ENCODE results near the gene PIP4K2A.
"Not testable (repeated sequence)": the region's sequence is repeated elsewhere in the genome, so short reads cannot be mapped to it uniquely, and the experiment has no call there.

The PIP4K2A gene

DNA sequence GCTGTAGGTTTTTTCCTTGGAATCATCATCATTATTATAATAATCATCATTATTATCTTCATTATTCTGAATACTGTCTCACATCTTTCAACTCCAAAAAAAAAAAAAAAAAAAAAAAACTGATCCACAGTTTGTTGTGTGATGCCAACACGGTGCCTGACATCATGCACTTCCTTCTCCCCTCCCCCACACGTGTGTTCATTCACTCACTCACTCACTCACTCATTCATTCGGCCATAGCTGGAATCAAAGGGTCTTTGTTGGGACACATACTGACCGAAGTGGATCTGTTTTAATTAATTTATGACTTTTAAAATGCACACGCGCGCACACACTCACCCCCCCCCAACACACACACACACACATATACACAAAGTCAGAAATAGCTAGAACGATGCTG is 177.8 kb downstream of the PIP4K2A start:
- no peak for FAIRE-seq
- no peak for DNase-seq (ENCODE audit: insufficient read length, low spot score)

DNA sequence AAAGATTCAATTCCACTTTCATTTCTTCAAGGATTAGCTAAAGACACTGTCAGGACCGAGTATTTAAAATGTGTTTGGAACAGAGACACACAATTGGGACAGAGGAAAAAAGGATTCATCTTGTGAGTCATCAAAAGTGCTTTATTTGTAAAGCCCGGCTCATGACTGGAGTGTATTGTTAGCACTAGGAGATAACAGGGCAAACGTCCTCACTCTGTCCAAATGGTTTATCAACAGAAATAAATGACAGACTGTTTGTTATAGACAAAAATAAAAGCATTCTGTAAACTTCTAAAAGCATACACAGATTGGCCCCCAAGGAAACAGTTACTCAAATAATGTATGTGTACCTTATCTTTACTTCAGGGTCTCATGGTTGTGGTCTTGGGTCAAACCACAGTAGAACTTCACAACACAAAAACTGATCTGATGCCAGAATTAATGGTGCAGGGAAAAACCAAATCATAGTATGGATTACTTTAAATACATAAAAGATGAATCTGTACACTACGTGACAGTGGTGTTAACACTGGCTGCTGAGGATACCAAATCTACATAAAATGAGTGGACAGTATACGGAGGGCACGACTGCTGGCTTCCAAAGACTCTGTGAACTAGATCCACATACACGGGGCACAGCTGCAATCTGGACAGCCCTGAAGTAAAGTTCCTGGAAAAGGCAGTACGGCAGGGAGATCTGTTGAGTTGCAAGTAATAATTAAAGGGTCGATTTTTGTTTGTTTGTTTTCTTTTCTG is 179.4 kb downstream of the PIP4K2A start:
- FAIRE-seq, result no peak
- no peak for DNase-seq (ENCODE audit: insufficient read length, low spot score)

DNA sequence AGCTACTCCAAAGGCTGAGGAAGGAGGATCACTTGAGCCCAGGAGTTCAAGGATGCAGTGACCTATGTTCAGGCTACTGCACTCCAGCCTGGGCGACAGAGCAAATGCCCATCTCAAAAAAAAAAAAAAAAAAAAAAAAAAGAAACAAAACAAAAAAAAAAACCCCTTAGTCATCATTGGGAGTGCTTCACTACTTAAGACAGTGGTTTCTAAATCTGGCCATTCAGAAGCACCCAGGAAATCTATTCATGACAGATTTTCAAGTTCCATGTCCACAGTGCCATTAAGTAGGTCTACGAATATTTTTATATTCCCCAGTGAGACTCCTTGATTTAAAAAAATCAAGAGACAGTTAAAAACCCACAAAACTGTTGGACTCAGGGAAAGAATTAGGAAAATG is 182.9 kb downstream of the PIP4K2A start:
- FAIRE-seq, result no peak
- no peak for DNase-seq (ENCODE audit: insufficient read length, low spot score)

GRCh38 chr10:22531008-22531407 is 183.4 kb downstream of the PIP4K2A start:
- FAIRE-seq, result no peak
- no peak for DNase-seq (ENCODE audit: insufficient read length, low spot score)

GRCh38 chr10:22527520-22527919 is 186.9 kb downstream of the PIP4K2A start:
- FAIRE-seq, result no peak
- DNase-seq (ENCODE audit: insufficient read length, low spot score), result no peak

- not testable (repeated sequence) for FAIRE-seq; DNase-seq (ENCODE audit: insufficient read length, low spot score)
Observed at GRCh38 chr10:22524333-22524732, 190.0 kb downstream of the PIP4K2A start.

GRCh38 chr10:22520645-22521044 is 193.7 kb downstream of the PIP4K2A start:
- FAIRE-seq; DNase-seq (ENCODE audit: insufficient read length, low spot score): not testable (repeated sequence)

- no peak for FAIRE-seq
Observed at GRCh38 chr10:22518167-22518724, 196.1 kb downstream of the PIP4K2A start.

GRCh38 chr10:22515009-22515408 is 199.4 kb downstream of the PIP4K2A start:
- DNase-seq (ENCODE audit: insufficient read length, low spot score), result no peak
- no peak for FAIRE-seq

More at GRCh38 chr10:22518167-22518724, 196.1 kb downstream of the PIP4K2A start:
- no peak for DNase-seq (ENCODE audit: insufficient read length, low spot score)

DNA sequence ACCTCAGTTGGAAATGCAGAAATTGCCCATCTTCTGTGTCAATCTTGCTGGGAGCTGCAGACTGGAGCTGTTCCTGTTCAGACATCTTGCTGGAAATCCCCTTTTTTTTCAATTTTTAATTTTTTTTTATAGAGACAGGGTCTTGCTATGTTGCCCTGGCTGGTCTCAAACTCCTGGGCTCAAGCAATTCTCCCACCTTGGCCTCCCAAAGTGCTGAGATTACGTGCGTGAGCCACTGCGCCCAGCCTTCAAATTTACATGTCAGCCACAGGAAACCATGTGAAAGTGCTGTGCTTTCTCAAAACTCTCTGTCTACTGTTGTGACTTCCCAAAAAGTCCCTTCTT is 200.0 kb downstream of the PIP4K2A start:
- DNase-seq (ENCODE audit: insufficient read length, low spot score); FAIRE-seq: not testable (repeated sequence)

- DNase-seq (ENCODE audit: insufficient read length, low spot score); FAIRE-seq: not testable (repeated sequence)
Observed at GRCh38 chr10:22513483-22514413, 200.6 kb downstream of the PIP4K2A start.

DNA sequence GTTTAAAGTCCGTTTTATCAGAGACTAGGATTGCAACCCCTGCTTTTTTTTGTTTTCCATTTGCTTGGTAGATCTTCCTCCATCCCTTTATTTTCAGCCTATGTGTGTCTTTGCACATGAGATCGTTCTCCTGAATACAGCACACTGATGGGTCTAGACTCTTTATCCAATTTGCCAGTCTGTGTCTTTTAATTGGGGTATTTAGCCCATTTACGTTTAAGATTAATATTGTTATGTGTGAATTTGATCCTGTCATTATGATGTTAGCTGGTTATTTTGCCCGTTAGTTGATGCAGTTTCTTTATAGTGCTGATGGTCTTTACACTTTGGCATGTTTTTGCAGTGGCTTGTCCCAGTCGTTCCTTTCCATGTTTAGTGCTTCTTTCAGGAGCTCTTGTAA is 202.4 kb downstream of the PIP4K2A start:
- not testable (repeated sequence) for FAIRE-seq; DNase-seq (ENCODE audit: insufficient read length, low spot score)

GRCh38 chr10:22508214-22508613 is 206.2 kb downstream of the PIP4K2A start:
- FAIRE-seq; DNase-seq (ENCODE audit: insufficient read length, low spot score): not testable (repeated sequence)

GRCh38 chr10:22505911-22506685 is 208.3 kb downstream of the PIP4K2A start:
- DNase-seq (ENCODE audit: insufficient read length, low spot score) (no peak), FAIRE-seq (no peak)

DNA sequence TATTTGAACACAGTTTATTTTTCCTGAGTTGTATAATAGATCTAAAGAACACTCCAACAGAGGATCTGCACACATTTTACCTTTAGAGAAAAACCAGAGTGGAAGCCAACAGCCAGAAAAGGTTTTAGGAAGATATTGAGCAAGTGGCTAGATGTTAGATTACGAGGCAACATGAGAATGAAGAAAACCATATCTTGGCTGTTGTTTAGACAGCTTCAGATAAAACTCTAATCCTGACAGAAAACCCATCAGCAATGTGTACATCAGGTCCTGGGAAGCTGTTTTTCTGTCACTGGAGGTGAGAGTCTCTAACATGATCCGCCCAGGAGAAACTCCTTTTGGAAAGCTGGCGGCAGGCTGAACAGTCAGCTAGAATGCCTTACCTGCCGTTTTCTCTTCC is 209.6 kb downstream of the PIP4K2A start:
- FAIRE-seq, result no peak

GRCh38 chr10:22503315-22504088 is 210.9 kb downstream of the PIP4K2A start:
- no peak for FAIRE-seq
- DNase-seq (ENCODE audit: insufficient read length, low spot score), result no peak

More for the DNA sequence above, 209.6 kb downstream of the PIP4K2A start:
- no peak for DNase-seq (ENCODE audit: insufficient read length, low spot score)

DNA sequence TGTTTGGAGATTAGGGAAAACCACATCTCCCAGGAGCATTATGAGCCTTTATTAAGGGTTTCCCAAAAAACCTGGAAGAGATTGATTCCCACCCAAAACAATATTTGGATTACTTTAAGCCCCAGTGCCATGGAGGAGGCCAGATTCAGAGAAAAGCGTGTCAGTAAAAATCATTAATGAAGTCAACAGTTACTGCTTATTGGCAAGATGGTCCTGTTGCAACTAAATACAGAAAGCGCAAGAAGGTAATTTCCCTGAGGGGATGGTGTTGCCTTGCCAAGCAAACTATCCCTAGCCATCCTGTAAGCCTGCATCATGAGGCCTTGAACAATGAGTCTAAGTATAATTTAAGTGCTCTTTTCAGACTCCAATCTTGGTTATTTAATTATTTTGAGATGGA is 212.5 kb downstream of the PIP4K2A start:
- DNase-seq (ENCODE audit: insufficient read length, low spot score) (no peak), FAIRE-seq (no peak)

GRCh38 chr10:22501413-22501812 is 213.0 kb downstream of the PIP4K2A start:
- no peak for FAIRE-seq
- DNase-seq (ENCODE audit: insufficient read length, low spot score), result no peak

DNA sequence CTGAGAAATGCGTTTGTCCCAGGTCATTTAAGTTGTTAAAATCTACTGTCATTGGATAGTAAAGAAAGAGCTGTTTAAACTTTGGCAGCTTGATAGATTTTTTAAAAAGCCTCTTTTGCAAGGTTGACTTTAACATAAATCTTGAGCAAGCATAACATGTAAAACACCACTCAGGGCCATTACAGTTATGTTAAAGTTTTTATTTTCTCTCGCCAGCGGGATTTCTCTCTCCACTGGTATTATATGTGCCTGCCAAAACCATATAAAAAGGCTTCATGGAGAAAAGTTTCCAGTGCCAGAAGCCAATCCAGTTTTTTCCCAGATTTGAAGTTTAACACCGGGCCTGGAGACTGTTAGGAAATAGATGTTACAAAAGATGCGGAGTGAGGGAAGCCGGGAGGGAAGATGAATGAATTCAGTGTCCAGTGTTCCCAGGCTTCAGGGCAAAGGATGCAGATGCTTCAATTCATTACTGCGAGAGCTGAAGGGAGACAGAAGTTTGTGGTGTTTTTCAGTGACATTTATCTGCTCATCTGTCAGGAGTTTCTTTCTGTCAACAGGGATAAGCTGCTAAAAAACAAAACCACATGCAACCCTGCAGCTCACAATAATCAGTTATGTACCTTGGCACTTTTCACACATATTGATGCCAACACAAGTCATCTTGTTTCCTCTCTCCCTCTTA is 213.6 kb downstream of the PIP4K2A start:
- no peak for DNase-seq (ENCODE audit: insufficient read length, low spot score)
- no peak for FAIRE-seq

Measured in GM19239 (cell line).